ENCODE data around the gene CCDC12.

DNA sequence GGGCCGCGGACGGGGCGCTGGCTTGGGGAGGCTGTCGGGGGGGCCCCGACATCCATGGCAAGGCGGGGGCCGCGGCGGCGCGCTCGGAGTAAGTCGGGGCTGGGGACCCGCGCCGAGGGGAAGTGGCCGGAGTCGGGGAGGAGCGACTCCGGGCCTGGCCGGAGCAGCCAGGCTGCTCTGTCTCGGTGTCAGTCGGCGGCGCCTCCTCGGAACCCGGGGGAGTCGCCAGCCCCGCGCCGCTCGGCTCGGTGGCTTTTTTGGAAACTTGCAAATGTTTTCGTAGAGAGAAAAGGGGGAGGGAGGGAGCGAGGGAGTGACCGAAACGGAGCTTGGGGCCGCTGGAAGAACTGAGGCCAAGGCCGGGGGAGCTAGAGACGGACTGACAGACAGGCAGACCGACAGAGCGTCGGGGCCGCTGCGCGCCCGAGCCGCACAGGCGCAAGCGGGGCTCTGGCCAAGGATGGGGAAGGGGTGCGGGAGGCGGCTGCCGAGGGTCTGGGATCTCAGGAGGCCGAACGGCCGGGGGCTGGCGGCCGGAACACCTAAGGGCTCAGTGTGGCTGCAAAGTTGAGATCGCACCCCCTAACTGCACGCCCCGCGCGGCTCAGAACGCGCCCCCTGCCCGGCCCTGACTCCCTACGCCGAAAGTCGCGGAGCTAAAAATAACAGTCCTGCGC lies 94.0 kb downstream of the CCDC12 start:
- TF ChIP-seq, protein P1, sequence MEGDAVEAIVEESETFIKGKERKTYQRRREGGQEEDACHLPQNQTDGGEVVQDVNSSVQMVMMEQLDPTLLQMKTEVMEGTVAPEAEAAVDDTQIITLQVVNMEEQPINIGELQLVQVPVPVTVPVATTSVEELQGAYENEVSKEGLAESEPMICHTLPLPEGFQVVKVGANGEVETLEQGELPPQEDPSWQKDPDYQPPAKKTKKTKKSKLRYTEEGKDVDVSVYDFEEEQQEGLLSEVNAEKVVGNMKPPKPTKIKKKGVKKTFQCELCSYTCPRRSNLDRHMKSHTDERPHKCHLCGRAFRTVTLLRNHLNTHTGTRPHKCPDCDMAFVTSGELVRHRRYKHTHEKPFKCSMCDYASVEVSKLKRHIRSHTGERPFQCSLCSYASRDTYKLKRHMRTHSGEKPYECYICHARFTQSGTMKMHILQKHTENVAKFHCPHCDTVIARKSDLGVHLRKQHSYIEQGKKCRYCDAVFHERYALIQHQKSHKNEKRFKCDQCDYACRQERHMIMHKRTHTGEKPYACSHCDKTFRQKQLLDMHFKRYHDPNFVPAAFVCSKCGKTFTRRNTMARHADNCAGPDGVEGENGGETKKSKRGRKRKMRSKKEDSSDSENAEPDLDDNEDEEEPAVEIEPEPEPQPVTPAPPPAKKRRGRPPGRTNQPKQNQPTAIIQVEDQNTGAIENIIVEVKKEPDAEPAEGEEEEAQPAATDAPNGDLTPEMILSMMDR (conservative IDR thresholded peaks at IDR 0.05; ENCODE audit: low read depth, low read length) = no peak
- peak; percentile 99 for TF ChIP-seq EZH2 (IDR thresholded peaks at IDR 0.05; ENCODE audit: low read length, unreplicated experiment)
- TF ChIP-seq EZH2phosphoT487 (IDR thresholded peaks at IDR 0.05; ENCODE audit: borderline replicate concordance, low read length) = peak; percentile 82; the same call in 1 of the 2 replicates
